HG02571 (cell line): ENCODE results near the gene NBPF26.
"Not testable (repeated sequence)": the region's sequence is repeated elsewhere in the genome, so short reads cannot be mapped to it uniquely, and the experiment has no call there.

Source experiments
- ATAC-seq: cut with Tn5 transposase; IDR thresholded peaks from one replicate; pipeline ENCODE4 v1.9.1; 2021; ENCODE audit warnings: mild to moderate bottlenecking, moderate library complexity; ENCODE audit not compliant: unreplicated experiment

NBPF26 gene

GRCh38 chr1:120723715-120724402, at the start of gene NBPF26:
Gene NBPF26 (plus strand): TSS chr1:120723945.
- not testable (repeated sequence) for ATAC-seq

GRCh38 chr1:120680106-120680819, 43.5 kb upstream of the NBPF26 start:
- ATAC-seq: not testable (repeated sequence)

GRCh38 chr1:120680938-120681337, 42.8 kb upstream of the NBPF26 start:
- not testable (repeated sequence) for ATAC-seq

GRCh38 chr1:120684397-120684796, 39.3 kb upstream of the NBPF26 start:
- ATAC-seq: not testable (repeated sequence)

- not testable (repeated sequence) for ATAC-seq
These were observed 38.1 kb upstream of the NBPF26 start for GRCh38 chr1:120685622-120686021.

- ATAC-seq: not testable (repeated sequence)
These were observed 36.5 kb upstream of the NBPF26 start for GRCh38 chr1:120687250-120687649.

GRCh38 chr1:120700807-120701562, 22.8 kb upstream of the NBPF26 start:
- ATAC-seq: not testable (repeated sequence)

GRCh38 chr1:120723358-120723714, 409 bp upstream of the NBPF26 start:
- ATAC-seq: not testable (repeated sequence)

- not testable (repeated sequence) for ATAC-seq
These were observed 762 bp downstream of the NBPF26 start for GRCh38 chr1:120724507-120724906.

- not testable (repeated sequence) for ATAC-seq
These were observed 5.1 kb downstream of the NBPF26 start for GRCh38 chr1:120728811-120729210.

GRCh38 chr1:120769090-120769489, 45.3 kb downstream of the NBPF26 start:
- ATAC-seq: not testable (repeated sequence)

- ATAC-seq: not testable (repeated sequence)
These were observed 81.7 kb downstream of the NBPF26 start for GRCh38 chr1:120805452-120805851.

GRCh38 chr1:120811822-120812221, 88.1 kb downstream of the NBPF26 start:
- ATAC-seq: not testable (repeated sequence)

- not testable (repeated sequence) for ATAC-seq
These were observed 101.3 kb downstream of the NBPF26 start for GRCh38 chr1:120825051-120825450.

- ATAC-seq: not testable (repeated sequence)
These were observed 102.9 kb downstream of the NBPF26 start for GRCh38 chr1:120826623-120827022.

GRCh38 chr1:120844186-120844944, 120.6 kb downstream of the NBPF26 start:
- not testable (repeated sequence) for ATAC-seq

- ATAC-seq: not testable (repeated sequence)
These were observed 121.2 kb downstream of the NBPF26 start for GRCh38 chr1:120844945-120845330.

GRCh38 chr1:120849400-120850286, 125.9 kb downstream of the NBPF26 start:
- ATAC-seq: not testable (repeated sequence)

- ATAC-seq: not testable (repeated sequence)
These were observed 126.5 kb downstream of the NBPF26 start for GRCh38 chr1:120850287-120850536.
